GM12878 (cell line): ENCODE measurements around the gene ATP1A1. TPM values are rescaled to one million over a fixed set of nuclear protein-coding genes. Genes with fewer than 3 reads are reported as not detected.

Source experiments
- ATAC-seq: fragments of 200-7000 bp; cut with Tn5 transposase; 3 replicates; pipeline ENCODE4 v1.9.1; 2020; ENCODE audit warnings: mild to moderate bottlenecking, moderate library complexity
- BruUV-seq: library from RNA; stranded (reverse); fragments of 400-500 nt; replicated peaks from 2 replicates; lab custom pipeline; 2021; lab: Mats Ljungman, UMichigan
- CTCF ChIA-PET: fragments of 300-600 bp; sonication (Branson Sonifier 250); formaldehyde crosslinking; extraction: SDS; loops from one replicate; lab custom pipeline; 2021; ENCODE audit warnings: inconsistent platforms; lab: Yijun Ruan, JAX
- POLR2A ChIA-PET: fragments of 350-600 bp; formaldehyde crosslinking; extraction: SDS; loops from one replicate; lab custom pipeline; 2021; ENCODE audit warnings: inconsistent platforms; lab: Charles Lee
- RAD21 ChIA-PET: fragments of 300-600 bp; sonication (Branson Sonifier 250); formaldehyde crosslinking; loops from one replicate; lab custom pipeline; 2023; ENCODE audit warnings: antibody characterized with exemption; ENCODE audit not compliant: unreplicated experiment; lab: Charles Lee
- SMC1A ChIA-PET: fragments of 300-600 bp; sonication (Branson Sonifier 250); formaldehyde crosslinking; loops from one replicate; lab custom pipeline; 2023; ENCODE audit not compliant: unreplicated experiment, uncharacterized antibody; lab: Charles Lee
- DNase-seq: peaks from one replicate; pipeline ENCODE4 v3.0.0-alpha.2; 2011; ENCODE audit warnings: low read depth, low spot score
- FAIRE-seq: peaks from 3 replicates; lab custom pipeline; 2011; peaks lifted over from hg19 to GRCh38; lab: Jason Lieb, UNC
- H2AFZ ChIP-seq: 2 replicates; pipeline ENCODE4 v1.6.0; 2011; ENCODE audit warnings: low read depth, low read length, control low read depth; ENCODE audit not compliant: control insufficient read depth
- H3K27ac ChIP-seq: 2 replicates; pipeline ENCODE4 v1.5.1; 2011; ENCODE audit warnings: control low read depth; ENCODE audit not compliant: control insufficient read depth, insufficient read depth
- H3K27me3 ChIP-seq, 2 experiments: replicated peaks in 1 of 2; 2 replicates each; pipeline versions ENCODE4 v1.6.0 to v1.6.1; 2011; ENCODE audit warnings: low read length in 1 of 2; ENCODE audit not compliant: control insufficient read depth in 2 of 2, insufficient read depth in 2 of 2
- H3K36me3 ChIP-seq, 2 experiments: 2 replicates each; pipeline ENCODE4 v1.5.1; 2011; ENCODE audit warnings: low read length in 1 of 2; ENCODE audit not compliant: control insufficient read depth in 2 of 2, insufficient read depth in 2 of 2
- H3K4me1 ChIP-seq: 2 replicates; pipeline ENCODE4 v1.6.1; 2011; ENCODE audit warnings: mild to moderate bottlenecking, low read length, moderate library complexity, mixed read lengths; ENCODE audit not compliant: control insufficient read depth, insufficient read depth
- H3K4me2 ChIP-seq: 2 replicates; pipeline ENCODE4 v1.6.0; 2011; ENCODE audit warnings: control low read depth; ENCODE audit not compliant: control insufficient read depth, insufficient read depth
- H3K4me3 ChIP-seq: fragments of 200-600 bp; sonication (generic); 2 replicates; pipeline ENCODE4 v1.5.1; 2016
- H3K79me2 ChIP-seq: 2 replicates; pipeline ENCODE4 v1.6.0; 2011; ENCODE audit warnings: low read length; ENCODE audit not compliant: control insufficient read depth, insufficient read depth
- H3K9ac ChIP-seq: 2 replicates; pipeline ENCODE4 v1.8.0; 2011; ENCODE audit warnings: low read length, control low read depth, mixed read lengths; ENCODE audit not compliant: control insufficient read depth, insufficient read depth
- H3K9me3 ChIP-seq: replicated peaks from 3 replicates; pipeline ENCODE4 v1.5.1; 2011; ENCODE audit warnings: mild to moderate bottlenecking, low read length; ENCODE audit not compliant: control insufficient read depth, insufficient read depth
- H4K20me1 ChIP-seq: 2 replicates; pipeline ENCODE4 v1.6.0; 2011; ENCODE audit not compliant: control insufficient read depth, insufficient read depth
- EZH2 ChIP-seq: IDR thresholded peaks from 2 replicates; pipeline ENCODE4 v1.6.1; 2012; ENCODE audit warnings: low read depth, mild to moderate bottlenecking, control low read depth, inconsistent platforms, low read length, borderline replicate concordance; ENCODE audit not compliant: control insufficient read depth
- FOXK2 ChIP-seq: fragments of 450-650 bp; IDR thresholded peaks from 2 replicates; pipeline ENCODE4 v1.6.1; 2017; ENCODE audit warnings: mild to moderate bottlenecking, moderate library complexity
- IKZF1 ChIP-seq: fragments of 450-650 bp; conservative IDR thresholded peaks from 2 replicates; pipeline ENCODE4 v1.6.1; 2017; ENCODE audit warnings: antibody characterized with exemption, mild to moderate bottlenecking
- IKZF2 ChIP-seq, 2 experiments: fragments of 450-650 bp; IDR thresholded peaks; 2 replicates each; pipeline ENCODE4 v1.6.1; 2017; ENCODE audit warnings: mild to moderate bottlenecking in 2 of 2, moderate library complexity in 2 of 2
- IRF4 ChIP-seq: IDR thresholded peaks from 2 replicates; pipeline ENCODE4 v1.6.1; 2011; ENCODE audit warnings: low read depth, low read length
- JUND ChIP-seq: IDR thresholded peaks from 2 replicates; pipeline ENCODE4 v1.6.1; 2012; ENCODE audit warnings: low read depth, mild to moderate bottlenecking, low read length, improper control_type of control experiment, moderate library complexity
- KLF5 ChIP-seq: fragments of 450-650 bp; IDR thresholded peaks from 2 replicates; pipeline ENCODE4 v1.6.1; 2014; ENCODE audit warnings: mild to moderate bottlenecking; ENCODE audit not compliant: partially characterized antibody
- NR2C2 ChIP-seq: IDR thresholded peaks from 2 replicates; pipeline ENCODE4 v1.6.1; 2011; ENCODE audit warnings: borderline replicate concordance, low read depth; ENCODE audit not compliant: control insufficient read depth, insufficient read length
- PAX5 ChIP-seq: IDR thresholded peaks from 2 replicates; pipeline ENCODE4 v1.6.1; 2011; ENCODE audit warnings: low read depth, low read length, borderline replicate concordance
- POU2F2 ChIP-seq: IDR thresholded peaks from 3 replicates; pipeline ENCODE4 v1.6.1; 2011; ENCODE audit warnings: low read depth, mild to moderate bottlenecking, low read length, borderline replicate concordance
- SPI1 ChIP-seq: IDR thresholded peaks from 2 replicates; pipeline ENCODE4 v1.6.1; 2011; ENCODE audit warnings: low read depth, mild to moderate bottlenecking, low read length, moderate library complexity, borderline replicate concordance; ENCODE audit not compliant: insufficient read depth
- TCF7 ChIP-seq: IDR thresholded peaks from 2 replicates; pipeline ENCODE4 v1.6.1; 2014; ENCODE audit warnings: antibody characterized with exemption, borderline replicate concordance
- ZNF207 ChIP-seq: fragments of 450-650 bp; IDR thresholded peaks from 2 replicates; pipeline ENCODE4 v1.6.1; 2014; ENCODE audit warnings: antibody characterized with exemption, mild to moderate bottlenecking, borderline replicate concordance
- WGBS: methylation state at CpG from one replicate; pipeline ENCODE4 v1.1.6; 2016; ENCODE audit warnings: low lambda C conversion rate; ENCODE audit not compliant: insufficient replicate concordance, insufficient coverage; ENCODE audit errors: missing lambda C conversion rate; 5-methylcytosine and 5-hydroxymethylcytosine counted together
- in situ Hi-C: fragments of 300-500 bp; cut with MboI; formaldehyde crosslinking; loops from 9 replicates; pipeline ENCODE4 v1.14.3; 2018; ENCODE audit warnings: mixed read lengths
- intact Hi-C: fragments of 100-400 bp; cut with micrococcal nuclease; formaldehyde crosslinking; loops from one replicate; pipeline ENCODE4 v1.14.2; 2022; ENCODE audit not compliant: unreplicated experiment
- polyA plus RNA-seq, 11 experiments: library from polyadenylated mRNA; depleted of rRNA in 4 of 11; unstranded in 6 of 11; stranded (reverse) in 5 of 11; fragments of >200 nt; fragmentation: Nextera tagmentation in 4 of 11; fragmentation: Illumina TruSeq in 1 of 11; extraction: Ambion mirVana in 4 of 11; extraction: Trizol in 1 of 11; gene quantifications; 1 replicate in 1 of 11; 2 replicates in 10 of 11; pipeline versions ENCODE4 v1.2.1 to v1.2.3, GENCODE V29; 2011 to 2016; ENCODE audit warnings: inconsistent platforms in 2 of 11, missing spikeins in 2 of 11, low read depth in 1 of 11
- total RNA-seq, 4 experiments: library from RNA; depleted of rRNA in 3 of 4; stranded (reverse); fragments of >200 nt in 3 of 4; fragmentation: Illumina TruSeq in 1 of 4; extraction: Trizol in 1 of 4; gene quantifications; 2 replicates each; pipeline versions ENCODE4 v1.2.1 to v1.2.3, GENCODE V29; 2013 to 2021
- TF ChIP-seq, protein P1 (sequence below): IDR thresholded peaks from 2 replicates; pipeline ENCODE4 v1.6.1; 2012; ENCODE audit warnings: mild to moderate bottlenecking, low read depth, low read length
- TF ChIP-seq, protein P2 (sequence below): IDR thresholded peaks from 2 replicates; pipeline ENCODE4 v1.6.1; 2012; ENCODE audit warnings: low read depth, low read length, improper control_type of control experiment
- TF ChIP-seq, protein P3 (sequence below): fragments of 450-650 bp; formaldehyde crosslinking; IDR thresholded peaks from 2 replicates; pipeline ENCODE4 v1.4.0; 2022; ENCODE audit warnings: mild to moderate bottlenecking, moderate library complexity
- TF ChIP-seq, protein P4 (sequence below): IDR thresholded peaks from 2 replicates; pipeline ENCODE4 v1.6.1; 2011; ENCODE audit warnings: borderline replicate concordance, low read depth, mild to moderate bottlenecking, moderate library complexity, mixed read lengths, low read length; ENCODE audit not compliant: insufficient read depth; ENCODE audit errors: extremely low read length

ATP1A1 gene
- total and polyA plus RNA-seq, 10 of the 15 experiments (the other 5 are each of a cell fraction or from before 2014, with no cell fraction given) = 113 to 566 (median 313) TPM

GRCh38 chr1:116325922-116326321, 47.1 kb upstream of the ATP1A1 start:
- H3K9ac ChIP-seq = no peak overlapping the region
- intact Hi-C loops = no loop called here
- BruUV-seq = no TSS peak
- CTCF ChIA-PET = interaction anchor here (1.2 kb wide), 1 partner anchor 11 kb away, joined by 4 read pairs; no protein-coding TSS in a partner anchor
- POLR2A ChIA-PET = interaction anchor here (0.7 kb wide), 1 partner anchor 41 kb away, joined by 3 read pairs; no protein-coding TSS in a partner anchor
- H3K27ac ChIP-seq = no peak overlapping the region
- H3K4me1 ChIP-seq = peaks cover 8% of the 10 kb centered on the region
- no peaks in the 10 kb centered on the region for H4K20me1 ChIP-seq
- DNase-seq (no peak), FAIRE-seq (no peak), ATAC-seq (peak; percentile 52)
- no peaks in the 10 kb centered on the region for H3K79me2 ChIP-seq
- no peaks in the 10 kb centered on the region; a peak in 1 of 4 replicates for H3K27me3 ChIP-seq
- SMC1A ChIA-PET = interaction anchor here (1.0 to 1.2 kb wide), 3 partner anchors 22 to 160 kb away, joined by 3 read pairs; no protein-coding TSS in a partner anchor
- WGBS = 0% methylated on average over 1 of the region's 2 CpGs
- TF ChIP-seq FOXK2 (no peak), EZH2 (no peak), SPI1 (peak; percentile 57), PAX5 (no peak), IKZF2 (IDR thresholded peaks at IDR 0.05) (no peak), IRF4 (no peak), KLF5 (no peak), JUND (no peak), NR2C2 (no peak), IKZF1 (0 out of 2 replicates have a peak, but pooled peaks have one; percentile 12), TCF7 (no peak), POU2F2 (no peak), ZNF207 (no peak)
- TF ChIP-seq, protein P1, sequence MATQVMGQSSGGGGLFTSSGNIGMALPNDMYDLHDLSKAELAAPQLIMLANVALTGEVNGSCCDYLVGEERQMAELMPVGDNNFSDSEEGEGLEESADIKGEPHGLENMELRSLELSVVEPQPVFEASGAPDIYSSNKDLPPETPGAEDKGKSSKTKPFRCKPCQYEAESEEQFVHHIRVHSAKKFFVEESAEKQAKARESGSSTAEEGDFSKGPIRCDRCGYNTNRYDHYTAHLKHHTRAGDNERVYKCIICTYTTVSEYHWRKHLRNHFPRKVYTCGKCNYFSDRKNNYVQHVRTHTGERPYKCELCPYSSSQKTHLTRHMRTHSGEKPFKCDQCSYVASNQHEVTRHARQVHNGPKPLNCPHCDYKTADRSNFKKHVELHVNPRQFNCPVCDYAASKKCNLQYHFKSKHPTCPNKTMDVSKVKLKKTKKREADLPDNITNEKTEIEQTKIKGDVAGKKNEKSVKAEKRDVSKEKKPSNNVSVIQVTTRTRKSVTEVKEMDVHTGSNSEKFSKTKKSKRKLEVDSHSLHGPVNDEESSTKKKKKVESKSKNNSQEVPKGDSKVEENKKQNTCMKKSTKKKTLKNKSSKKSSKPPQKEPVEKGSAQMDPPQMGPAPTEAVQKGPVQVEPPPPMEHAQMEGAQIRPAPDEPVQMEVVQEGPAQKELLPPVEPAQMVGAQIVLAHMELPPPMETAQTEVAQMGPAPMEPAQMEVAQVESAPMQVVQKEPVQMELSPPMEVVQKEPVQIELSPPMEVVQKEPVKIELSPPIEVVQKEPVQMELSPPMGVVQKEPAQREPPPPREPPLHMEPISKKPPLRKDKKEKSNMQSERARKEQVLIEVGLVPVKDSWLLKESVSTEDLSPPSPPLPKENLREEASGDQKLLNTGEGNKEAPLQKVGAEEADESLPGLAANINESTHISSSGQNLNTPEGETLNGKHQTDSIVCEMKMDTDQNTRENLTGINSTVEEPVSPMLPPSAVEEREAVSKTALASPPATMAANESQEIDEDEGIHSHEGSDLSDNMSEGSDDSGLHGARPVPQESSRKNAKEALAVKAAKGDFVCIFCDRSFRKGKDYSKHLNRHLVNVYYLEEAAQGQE = no peak
- TF ChIP-seq, protein P2, sequence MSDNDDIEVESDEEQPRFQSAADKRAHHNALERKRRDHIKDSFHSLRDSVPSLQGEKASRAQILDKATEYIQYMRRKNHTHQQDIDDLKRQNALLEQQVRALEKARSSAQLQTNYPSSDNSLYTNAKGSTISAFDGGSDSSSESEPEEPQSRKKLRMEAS = no peak
- TF ChIP-seq, protein P3, sequence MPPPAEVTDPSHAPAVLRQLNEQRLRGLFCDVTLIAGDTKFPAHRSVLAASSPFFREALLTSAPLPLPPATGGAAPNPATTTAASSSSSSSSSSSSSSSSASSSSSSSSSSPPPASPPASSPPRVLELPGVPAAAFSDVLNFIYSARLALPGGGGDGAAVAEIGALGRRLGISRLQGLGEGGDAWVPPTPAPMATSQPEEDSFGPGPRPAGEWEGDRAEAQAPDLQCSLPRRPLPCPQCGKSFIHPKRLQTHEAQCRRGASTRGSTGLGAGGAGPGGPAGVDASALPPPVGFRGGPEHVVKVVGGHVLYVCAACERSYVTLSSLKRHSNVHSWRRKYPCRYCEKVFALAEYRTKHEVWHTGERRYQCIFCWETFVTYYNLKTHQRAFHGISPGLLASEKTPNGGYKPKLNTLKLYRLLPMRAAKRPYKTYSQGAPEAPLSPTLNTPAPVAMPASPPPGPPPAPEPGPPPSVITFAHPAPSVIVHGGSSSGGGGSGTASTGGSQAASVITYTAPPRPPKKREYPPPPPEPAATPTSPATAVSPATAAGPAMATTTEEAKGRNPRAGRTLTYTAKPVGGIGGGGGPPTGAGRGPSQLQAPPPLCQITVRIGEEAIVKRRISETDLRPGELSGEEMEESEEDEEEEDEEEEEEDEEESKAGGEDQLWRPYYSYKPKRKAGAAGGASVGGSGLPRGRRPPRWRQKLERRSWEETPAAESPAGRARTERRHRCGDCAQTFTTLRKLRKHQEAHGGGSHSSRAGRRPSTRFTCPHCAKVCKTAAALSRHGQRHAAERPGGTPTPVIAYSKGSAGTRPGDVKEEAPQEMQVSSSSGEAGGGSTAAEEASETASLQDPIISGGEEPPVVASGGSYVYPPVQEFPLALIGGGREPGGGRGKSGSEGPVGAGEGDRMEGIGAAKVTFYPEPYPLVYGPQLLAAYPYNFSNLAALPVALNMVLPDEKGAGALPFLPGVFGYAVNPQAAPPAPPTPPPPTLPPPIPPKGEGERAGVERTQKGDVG = no peak
- TF ChIP-seq, protein P4, sequence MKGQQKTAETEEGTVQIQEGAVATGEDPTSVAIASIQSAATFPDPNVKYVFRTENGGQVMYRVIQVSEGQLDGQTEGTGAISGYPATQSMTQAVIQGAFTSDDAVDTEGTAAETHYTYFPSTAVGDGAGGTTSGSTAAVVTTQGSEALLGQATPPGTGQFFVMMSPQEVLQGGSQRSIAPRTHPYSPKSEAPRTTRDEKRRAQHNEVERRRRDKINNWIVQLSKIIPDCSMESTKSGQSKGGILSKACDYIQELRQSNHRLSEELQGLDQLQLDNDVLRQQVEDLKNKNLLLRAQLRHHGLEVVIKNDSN = no peak
- H3K4me3 ChIP-seq = no peak overlapping the region
- in situ Hi-C loops = no loop called here
- RAD21 ChIA-PET = no interaction called here
- no peaks in the 10 kb centered on the region for H3K36me3 ChIP-seq
- H3K4me2 ChIP-seq = no peak overlapping the region
- no peaks in the 10 kb centered on the region for H3K9me3 ChIP-seq
- H2AFZ ChIP-seq = peak overlapping the region; percentile 72
